SK-N-SH (cell line): Measurements from ENCODE around the gene XXYLT1. TPM values are rescaled to one million over a fixed set of nuclear protein-coding genes. Genes with fewer than 3 reads are reported as not detected.

Experiments used
- CTCF ChIA-PET: fragments of 300-600, 350-600 bp; formaldehyde crosslinking; extraction: SDS; loops from one replicate; lab custom pipeline; 2021; lab: Yijun Ruan, JAX
- POLR2A ChIA-PET: fragments of 350-600 bp; sonication (Branson Sonifier 250); formaldehyde crosslinking; extraction: SDS; loops from one replicate; lab custom pipeline; 2020; ENCODE audit warnings: antibody characterized with exemption, inconsistent platforms; lab: Yijun Ruan, JAX
- DNase-seq: peaks from one replicate; pipeline ENCODE4 v3.0.0; 2012
- H2AFZ ChIP-seq: fragments of 200-600 bp; sonication (generic); 2 replicates; pipeline ENCODE4 v1.8.1; 2016; ENCODE audit warnings: antibody characterized with exemption, mild to moderate bottlenecking, low read depth
- H3F3A ChIP-seq: fragments of 200-600 bp; sonication (generic); replicated peaks from 2 replicates; pipeline ENCODE3; 2016; ENCODE audit warnings: antibody characterized with exemption, mild to moderate bottlenecking; ENCODE audit not compliant: insufficient read depth
- H3K27ac ChIP-seq, 2 experiments: fragments of 200-500 bp in 1 of 2; fragments of 200-600 bp in 1 of 2; sonication (Bioruptor generic) in 1 of 2; sonication (generic), shearing (Covaris generic) in 1 of 2; 2 replicates each; pipeline versions ENCODE4 v1.5.1 to v1.6.1; 2014 to 2016; ENCODE audit warnings: low read depth in 2 of 2, inconsistent platforms in 1 of 2, low read length in 1 of 2, mild to moderate bottlenecking in 1 of 2, mixed read lengths in 1 of 2
- H3K27me3 ChIP-seq: fragments of 200-600 bp; sonication (generic), shearing (Covaris generic); 2 replicates; pipeline ENCODE4 v1.6.1; 2016; ENCODE audit warnings: mixed run types; ENCODE audit not compliant: insufficient read depth
- H3K36me3 ChIP-seq, 2 experiments: fragments of 200-500 bp in 1 of 2; fragments of 200-600 bp in 1 of 2; sonication (Bioruptor generic) in 1 of 2; sonication (generic) in 1 of 2; replicated peaks in 1 of 2; 2 replicates each; pipeline versions ENCODE3 to v1.5.1; 2014 to 2016; ENCODE audit warnings: low read length in 1 of 2, mild to moderate bottlenecking in 1 of 2; ENCODE audit not compliant: insufficient read depth in 2 of 2, control insufficient read depth in 1 of 2
- H3K4me1 ChIP-seq, 2 experiments: fragments of 200-500 bp in 1 of 2; fragments of 200-600 bp in 1 of 2; sonication (Bioruptor generic) in 1 of 2; sonication (generic), shearing (Covaris generic) in 1 of 2; 2 replicates each; pipeline versions ENCODE4 v1.5.1 to v1.6.1; 2014 to 2016; ENCODE audit warnings: low read depth in 1 of 2, low read length in 1 of 2, mixed run types in 1 of 2; ENCODE audit not compliant: insufficient read depth in 2 of 2, control insufficient read depth in 1 of 2
- H3K4me2 ChIP-seq: fragments of 200-600 bp; sonication (generic), shearing (Covaris generic); 2 replicates; pipeline ENCODE4 v1.6.1; 2017; ENCODE audit warnings: mixed run types
- H3K4me3 ChIP-seq, 2 experiments: fragments of 200-500 bp in 1 of 2; fragments of 200-600 bp in 1 of 2; sonication (Bioruptor generic) in 1 of 2; sonication (generic), shearing (Covaris generic) in 1 of 2; 2 replicates each; pipeline versions ENCODE4 v1.5.1 to v1.8.1; 2014 to 2016; ENCODE audit warnings: low read depth in 2 of 2, inconsistent platforms in 1 of 2, low read length in 1 of 2, mild to moderate bottlenecking in 1 of 2, mixed read lengths in 1 of 2, moderate library complexity in 1 of 2
- H3K79me2 ChIP-seq: fragments of 200-600 bp; sonication (generic); 2 replicates; pipeline ENCODE4 v1.8.1; 2017; ENCODE audit warnings: mild to moderate bottlenecking; ENCODE audit not compliant: insufficient read depth
- H3K9ac ChIP-seq: fragments of 200-600 bp; sonication (generic); 2 replicates; pipeline ENCODE4 v1.6.1; 2017; ENCODE audit warnings: mixed run types
- H3K9me2 ChIP-seq: fragments of 200-600 bp; sonication (generic); 2 replicates; pipeline ENCODE4 v1.6.1; 2017; ENCODE audit warnings: mixed run types
- H3K9me3 ChIP-seq: fragments of 200-600 bp; sonication (generic); 2 replicates; pipeline ENCODE4 v1.6.1; 2017; ENCODE audit warnings: mixed run types, mild to moderate bottlenecking, moderate library complexity
- H4K20me1 ChIP-seq: fragments of 200-600 bp; sonication (generic); 2 replicates; pipeline ENCODE4 v1.6.1; 2017; ENCODE audit warnings: mild to moderate bottlenecking, mixed run types; ENCODE audit not compliant: insufficient read depth
- CTCF ChIP-seq: fragments of 200-600 bp; sonication (generic); IDR thresholded peaks from 2 replicates; pipeline ENCODE4 v1.6.1; 2017; ENCODE audit warnings: antibody characterized with exemption, mild to moderate bottlenecking, moderate library complexity
- EZH2phosphoT487 ChIP-seq: fragments of 200-600 bp; sonication (generic); IDR thresholded peaks from 2 replicates; pipeline ENCODE4 v1.6.1; 2017; ENCODE audit warnings: low read depth, mixed run types, mild to moderate bottlenecking, antibody characterized with exemption, moderate library complexity, borderline replicate concordance
- FOXM1 ChIP-seq: IDR thresholded peaks from 2 replicates; pipeline ENCODE4 v1.4.0; 2012; ENCODE audit warnings: low read depth, mild to moderate bottlenecking
- MAX ChIP-seq: IDR thresholded peaks from 2 replicates; pipeline ENCODE4 v1.4.0; 2012; ENCODE audit warnings: low read depth
- MXI1 ChIP-seq: IDR thresholded peaks from 2 replicates; pipeline ENCODE4 v1.6.1; 2012; ENCODE audit warnings: mild to moderate bottlenecking, low read depth, low read length, improper control_type of control experiment
- PBX3 ChIP-seq: IDR thresholded peaks from 2 replicates; pipeline ENCODE4; 2012
- POLR2AphosphoS5 ChIP-seq: IDR thresholded peaks from 2 replicates; pipeline ENCODE4 v1.6.1; 2012; ENCODE audit warnings: low read depth, low read length
- RAD21 ChIP-seq: IDR thresholded peaks from 2 replicates; pipeline ENCODE4 v1.6.1; 2012; ENCODE audit warnings: mild to moderate bottlenecking, low read length
- RCOR1 ChIP-seq: fragments of 150-350 bp; IDR thresholded peaks from 2 replicates; pipeline ENCODE4 v1.6.1; 2017; ENCODE audit warnings: antibody characterized with exemption, low read length
- SMC3 ChIP-seq: IDR thresholded peaks from 2 replicates; pipeline ENCODE4 v1.6.1; 2012; ENCODE audit warnings: low read depth, low read length, improper control_type of control experiment
- USF1 ChIP-seq: IDR thresholded peaks from 2 replicates; pipeline ENCODE4 v1.4.0; 2012; ENCODE audit warnings: low read depth, borderline replicate concordance
- USF2 ChIP-seq: fragments of 150-350 bp; IDR thresholded peaks from 2 replicates; pipeline ENCODE4 v1.6.1; 2017; ENCODE audit warnings: antibody characterized with exemption, low read length, low read depth, borderline replicate concordance
- WGBS: methylation state at CpG from one replicate; pipeline ENCODE4 v1.1.6; 2017; ENCODE audit warnings: low lambda C conversion rate; 5-methylcytosine and 5-hydroxymethylcytosine counted together
- polyA plus RNA-seq, 3 experiments: library from polyadenylated mRNA; depleted of rRNA; stranded (reverse); fragments of >200 nt; gene quantifications; 2 replicates each; pipeline ENCODE4 v1.2.3, GENCODE V29; 2012

Gene XXYLT1
- polyA plus RNA-seq, 1 of the 3 experiments (the other 2 are of a cell fraction): 22.6 TPM

GRCh38 chr3:195227871-195228270, 43.1 kb downstream of the XXYLT1 start:
- H3K36me3 ChIP-seq: no peaks in the 10 kb centered on the region
- 100% methylated on average over 6 of the region's 6 CpGs for WGBS
- H3K9ac ChIP-seq: no peak overlapping the region
- ChIA-PET CTCF (interaction anchor here (3.9 kb wide), 1 partner anchor 12 kb away, joined by 16 read pairs; no protein-coding TSS in a partner anchor), POLR2A (no interaction called here)
- no peaks in the 10 kb centered on the region for H3K9me3 ChIP-seq
- peaks cover 0 to 8% of the 10 kb centered on the region in 2 experiments; a peak in 3 of 4 replicates for H3K4me1 ChIP-seq
- H3K4me2 ChIP-seq: no peak overlapping the region
- peaks cover 7% of the 10 kb centered on the region for H3F3A ChIP-seq
- no peak for DNase-seq
- no peaks in the 10 kb centered on the region for H3K27me3 ChIP-seq
- H3K4me3 ChIP-seq: no peak overlapping the region
- TF ChIP-seq RAD21: no peak
- H3K27ac ChIP-seq: no peak overlapping the region
- H3K79me2 ChIP-seq: no peaks in the 10 kb centered on the region
- no peaks in the 10 kb centered on the region for H3K9me2 ChIP-seq
- H4K20me1 ChIP-seq: no peaks in the 10 kb centered on the region
- no peak overlapping the region for H2AFZ ChIP-seq

GRCh38 chr3:195226900-195227447, 44.0 kb downstream of the XXYLT1 start:
- no peak overlapping the region for H3K9ac ChIP-seq
- H3K4me2 ChIP-seq: no peak overlapping the region
- H3K9me3 ChIP-seq: no peaks in the 10 kb centered on the region
- H3K27ac ChIP-seq: no peak overlapping the region
- H2AFZ ChIP-seq: no peak overlapping the region
- no peak overlapping the region for H3K4me3 ChIP-seq
- DNase-seq: no peak
- peaks cover 2 to 8% of the 10 kb centered on the region in 2 experiments; a peak in 3 of 4 replicates for H3K4me1 ChIP-seq
- H4K20me1 ChIP-seq: no peaks in the 10 kb centered on the region
- ChIA-PET CTCF (interaction anchor here (0.6 to 3.9 kb wide), 5 partner anchors 13 to 544 kb away, joined by 3 to 16 read pairs (median 4); partner anchors contain the start of gene XXYLT1), POLR2A (no interaction called here)
- peak; percentile 38 for TF ChIP-seq CTCF
- TF ChIP-seq RAD21: peak; percentile 48
- no peak for TF ChIP-seq RCOR1
- peak; percentile 47 for TF ChIP-seq SMC3
- peaks cover 7% of the 10 kb centered on the region for H3F3A ChIP-seq
- H3K79me2 ChIP-seq: no peaks in the 10 kb centered on the region
- H3K9me2 ChIP-seq: no peaks in the 10 kb centered on the region
- H3K27me3 ChIP-seq: no peaks in the 10 kb centered on the region
- no peaks in the 10 kb centered on the region for H3K36me3 ChIP-seq
- 98% methylated on average over 6 of the region's 9 CpGs for WGBS

- ChIA-PET POLR2A (no interaction called here), CTCF (interaction anchor here (0.6 to 3.9 kb wide), 5 partner anchors 14 to 544 kb away, joined by 3 to 16 read pairs (median 4); partner anchors contain the start of gene XXYLT1)
- Histone ChIP-seq H3K79me2 (no peaks in the 10 kb centered on the region), H3K4me3 (no peak overlapping the region), H3K9me2 (no peaks in the 10 kb centered on the region), H3K36me3 (no peaks in the 10 kb centered on the region), H2AFZ (no peak overlapping the region), H3K4me2 (no peak overlapping the region), H4K20me1 (no peaks in the 10 kb centered on the region), H3K9me3 (no peaks in the 10 kb centered on the region), H3F3A (peaks cover 7% of the 10 kb centered on the region), H3K27ac (no peak overlapping the region), H3K9ac (no peak overlapping the region), H3K4me1 (peaks cover 7 to 8% of the 10 kb centered on the region in 2 experiments; a peak in 3 of 4 replicates), H3K27me3 (no peaks in the 10 kb centered on the region)
- WGBS: 98% methylated on average over 6 of the region's 7 CpGs
- DNase-seq: no peak
- TF ChIP-seq USF2 (no peak), SMC3 (no peak), POLR2AphosphoS5 (no peak), EZH2phosphoT487 (no peak), USF1 (no peak), CTCF (no peak), MXI1 (no peak), FOXM1 (no peak), MAX (no peak), PBX3 (no peak)
Observed at GRCh38 chr3:195226445-195226844, 44.5 kb downstream of the XXYLT1 start.
